Stimulated activated CD4-positive, alpha-beta T cell treated with anti-CD3 and anti-CD28 coated beads, TNF-alpha, amount 100 ng/mL, for 1 hour (primary cell): ENCODE data around the gene EMILIN1.

Experiments used
- DNase-seq, 3 donors: peaks; one replicate each; pipeline ENCODE4 v3.0.0-alpha.2; 2020; ENCODE audit warnings: low read depth in 3 of 3, low spot score in 1 of 3

Gene EMILIN1

GRCh38 chr2:27079233-27080139, 1.1 kb downstream of the EMILIN1 start:
- no peak for DNase-seq

GRCh38 chr2:27080140-27080469, 1.7 kb downstream of the EMILIN1 start:
- no peak for DNase-seq

DNA sequence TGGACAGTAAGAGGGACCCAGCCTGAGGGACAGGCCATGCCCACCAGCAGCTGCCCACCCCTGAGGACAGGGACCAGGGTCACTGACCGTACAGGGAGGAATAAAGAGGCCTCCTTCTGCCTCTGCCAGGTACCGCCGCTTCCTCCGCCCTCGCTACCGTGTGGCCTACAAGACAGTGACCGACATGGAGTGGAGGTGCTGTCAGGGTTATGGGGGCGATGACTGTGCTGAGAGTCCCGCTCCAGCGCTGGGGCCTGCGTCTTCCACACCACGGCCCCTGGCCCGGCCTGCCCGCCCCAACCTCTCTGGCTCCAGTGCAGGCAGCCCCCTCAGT, 2.2 kb downstream of the EMILIN1 start:
- no peak for DNase-seq

DNA sequence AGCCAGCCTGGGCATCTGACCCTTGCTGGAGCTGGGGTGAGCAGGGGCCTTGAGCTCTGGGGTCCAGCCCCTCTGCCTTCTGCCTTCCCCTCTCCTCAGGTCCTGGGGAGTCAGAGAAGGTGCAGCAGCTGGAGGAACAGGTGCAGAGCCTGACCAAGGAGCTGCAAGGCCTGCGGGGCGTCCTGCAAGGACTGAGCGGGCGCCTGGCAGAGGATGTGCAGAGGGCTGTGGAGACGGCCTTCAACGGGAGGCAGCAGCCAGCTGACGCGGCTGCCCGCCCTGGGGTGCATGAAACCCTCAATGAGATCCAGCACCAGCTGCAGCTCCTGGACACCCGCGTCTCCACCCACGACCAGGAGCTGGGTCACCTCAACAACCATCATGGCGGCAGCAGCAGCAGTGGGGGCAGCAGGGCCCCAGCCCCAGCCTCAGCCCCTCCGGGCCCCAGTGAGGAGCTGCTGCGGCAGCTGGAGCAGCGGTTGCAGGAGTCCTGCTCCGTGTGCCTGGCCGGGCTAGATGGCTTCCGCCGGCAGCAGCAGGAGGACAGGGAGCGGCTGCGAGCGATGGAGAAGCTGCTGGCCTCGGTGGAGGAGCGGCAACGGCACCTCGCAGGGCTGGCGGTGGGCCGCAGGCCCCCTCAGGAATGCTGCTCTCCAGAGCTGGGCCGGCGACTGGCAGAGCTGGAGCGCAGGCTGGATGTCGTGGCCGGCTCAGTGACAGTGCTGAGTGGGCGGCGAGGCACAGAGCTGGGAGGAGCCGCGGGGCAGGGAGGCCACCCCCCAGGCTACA, 3.8 kb downstream of the EMILIN1 start:
- no peak for DNase-seq

GRCh38 chr2:27082773-27083409, 4.5 kb downstream of the EMILIN1 start:
- DNase-seq, result no peak

- no peak for DNase-seq
These were observed 5.2 kb downstream of the EMILIN1 start for GRCh38 chr2:27083410-27084296.

- no peak for DNase-seq
These were observed 6.1 kb downstream of the EMILIN1 start for GRCh38 chr2:27084297-27085061.

DNA sequence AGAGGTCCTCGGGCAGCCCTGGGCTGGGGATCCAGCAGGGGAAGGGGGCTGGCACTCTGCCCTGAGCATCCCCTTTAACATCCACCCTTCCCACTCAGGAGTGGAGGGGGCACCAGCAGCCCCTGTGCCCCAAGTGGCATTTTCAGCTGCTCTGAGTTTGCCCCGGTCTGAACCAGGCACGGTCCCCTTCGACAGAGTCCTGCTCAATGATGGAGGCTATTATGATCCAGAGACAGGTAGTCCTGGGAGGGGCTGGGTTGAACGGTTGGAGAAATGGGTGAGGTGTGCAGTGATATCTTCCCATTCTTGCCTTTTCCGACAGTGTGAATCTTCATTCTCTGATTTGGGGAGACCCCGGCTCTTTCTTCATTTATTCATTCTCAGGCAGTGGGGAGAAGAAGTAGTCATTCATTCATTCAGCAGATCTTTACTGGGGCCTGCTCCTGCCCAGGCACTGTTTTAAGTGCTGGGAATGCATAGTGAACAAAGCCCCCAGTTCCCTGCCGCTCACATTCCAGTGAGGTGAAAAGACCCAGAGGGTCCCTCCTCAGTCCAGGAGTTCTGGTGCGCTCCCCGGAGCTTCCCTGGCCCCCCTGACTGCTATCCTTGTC, 6.8 kb downstream of the EMILIN1 start:
- no peak for DNase-seq

DNA sequence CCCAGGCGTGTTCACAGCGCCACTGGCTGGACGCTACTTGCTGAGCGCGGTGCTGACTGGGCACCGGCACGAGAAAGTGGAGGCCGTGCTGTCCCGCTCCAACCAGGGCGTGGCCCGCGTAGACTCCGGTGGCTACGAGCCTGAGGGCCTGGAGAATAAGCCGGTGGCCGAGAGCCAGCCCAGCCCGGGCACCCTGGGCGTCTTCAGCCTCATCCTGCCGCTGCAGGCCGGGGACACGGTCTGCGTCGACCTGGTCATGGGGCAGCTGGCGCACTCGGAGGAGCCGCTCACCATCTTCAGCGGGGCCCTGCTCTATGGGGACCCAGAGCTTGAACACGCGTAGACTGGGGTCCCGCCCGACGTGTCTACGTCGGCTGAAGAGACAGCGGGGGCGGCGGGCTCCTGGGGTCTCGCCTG, 7.3 kb downstream of the EMILIN1 start:
- peak in 1 of 3 donors; percentile 29 for DNase-seq

DNA sequence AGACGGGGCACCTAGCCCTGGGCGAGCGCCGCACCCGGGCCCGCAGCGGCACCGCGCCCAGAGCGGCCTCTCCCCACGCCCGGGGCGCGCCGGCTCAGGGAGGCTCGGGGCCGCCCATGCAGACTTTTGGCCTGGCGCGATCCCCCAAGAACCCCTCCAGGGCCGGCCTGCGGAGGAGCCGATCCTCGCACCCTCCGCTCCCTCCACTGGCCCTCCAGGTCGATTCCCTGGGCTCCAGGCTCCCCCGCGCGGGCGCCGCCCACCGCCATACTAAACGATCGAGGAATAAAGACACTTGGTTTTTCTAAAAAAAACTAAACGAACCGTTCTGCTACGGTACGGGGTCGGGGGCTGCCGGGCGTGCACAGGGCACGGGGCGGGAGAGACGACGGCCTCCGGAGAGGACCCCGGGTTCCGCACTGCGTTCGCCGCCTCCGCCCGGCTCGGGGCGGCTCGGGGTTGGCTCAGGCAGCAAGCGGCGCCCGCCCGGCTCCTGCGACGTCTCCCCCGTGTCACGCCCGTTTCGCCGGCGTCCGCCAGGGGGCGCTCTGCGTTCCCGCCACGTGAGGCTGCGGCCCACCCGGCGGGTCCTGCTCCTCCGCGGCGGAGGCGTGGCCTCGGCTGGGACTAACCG, 7.8 kb downstream of the EMILIN1 start:
- peak; percentile 91 to 99 (median 98) for DNase-seq

DNA sequence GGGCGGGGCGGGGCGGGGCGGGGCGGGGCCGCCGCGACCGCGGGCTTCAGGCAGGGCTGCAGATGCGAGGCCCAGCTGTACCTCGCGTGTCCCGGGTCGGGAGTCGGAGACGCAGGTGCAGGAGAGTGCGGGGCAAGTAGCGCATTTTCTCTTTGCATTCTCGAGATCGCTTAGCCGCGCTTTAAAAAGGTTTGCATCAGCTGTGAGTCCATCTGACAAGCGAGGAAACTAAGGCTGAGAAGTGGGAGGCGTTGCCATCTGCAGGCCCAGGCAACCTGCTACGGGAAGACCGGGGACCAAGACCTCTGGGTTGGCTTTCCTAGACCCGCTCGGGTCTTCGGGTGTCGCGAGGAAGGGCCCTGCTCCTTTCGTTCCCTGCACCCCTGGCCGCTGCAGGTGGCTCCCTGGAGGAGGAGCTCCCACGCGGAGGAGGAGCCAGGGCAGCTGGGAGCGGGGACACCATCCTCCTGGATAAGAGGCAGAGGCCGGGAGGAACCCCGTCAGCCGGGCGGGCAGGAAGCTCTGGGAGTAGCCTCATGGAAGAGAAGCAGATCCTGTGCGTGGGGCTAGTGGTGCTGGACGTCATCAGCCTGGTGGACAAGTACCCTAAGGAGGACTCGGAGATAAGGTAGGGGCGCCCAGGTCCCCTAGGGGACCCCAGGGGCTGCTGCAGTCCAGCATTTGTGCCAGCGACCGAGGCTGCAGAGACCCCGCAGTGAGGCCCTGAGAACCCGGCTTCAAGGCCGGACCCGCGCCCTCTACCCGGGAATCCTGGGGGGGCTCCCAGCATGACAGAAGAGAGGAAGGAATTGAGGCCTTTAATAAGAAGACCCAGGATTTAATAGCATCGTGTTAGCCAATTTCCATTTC, 8.5 kb downstream of the EMILIN1 start, which contains the start of gene KHK:
TSS of gene KHK (plus strand) at position 49 of the 870 bp plus-strand sequence. CDS start at position 537, 488 bp downstream.
- DNase-seq, result no peak

DNA sequence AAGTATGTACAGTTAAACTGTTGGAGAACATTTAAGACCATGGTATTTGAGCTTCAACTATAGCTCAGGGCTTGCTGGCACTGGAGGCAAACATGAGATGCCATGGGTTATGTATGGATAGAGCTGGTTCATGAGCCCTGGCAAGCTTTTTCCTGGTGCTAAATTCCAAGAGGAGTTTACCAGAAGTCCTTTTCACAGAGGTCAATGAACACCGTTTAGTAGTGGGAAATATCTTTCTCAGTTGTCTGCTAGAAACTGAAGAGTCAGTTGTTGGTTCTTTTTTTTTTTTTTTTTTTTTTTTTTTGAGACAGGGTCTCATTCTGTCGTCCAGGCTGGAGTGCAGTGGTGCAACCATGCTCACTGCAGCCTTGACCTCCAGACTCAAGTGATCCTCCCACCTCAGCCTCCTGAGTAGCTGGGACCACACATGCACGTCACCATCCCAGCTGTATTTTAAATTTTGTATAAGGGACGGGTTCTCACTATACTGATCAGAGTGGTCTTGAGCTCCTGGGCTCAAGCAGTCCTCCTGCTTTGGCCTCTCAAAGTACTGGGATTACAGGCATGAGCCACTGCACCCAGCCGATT, 9.5 kb downstream of the EMILIN1 start:
- DNase-seq, result no peak

GRCh38 chr2:27088634-27089033, 10.2 kb downstream of the EMILIN1 start:
- DNase-seq, result no peak

- no peak for DNase-seq
These were observed 10.9 kb downstream of the EMILIN1 start for GRCh38 chr2:27089111-27089954.

GRCh38 chr2:27091746-27092695, 13.6 kb downstream of the EMILIN1 start:
- no peak for DNase-seq
